Measurements from ENCODE around the gene COA6.
"Not testable (repeated sequence)": the region's sequence is repeated elsewhere in the genome, so short reads cannot be mapped to it uniquely, and the experiment has no call there.

COA6 gene

GRCh38 chr1:234381699-234382555 is 8.7 kb downstream of the COA6 start:
- ATAC-seq (ENCODE audit: low read depth) (no peak), DNase-seq (ENCODE audit: low spot score in 2 of 2) (no peak)
- Mint-ChIP-seq H3K27ac (peak overlapping the region; percentile 54), H3K27me3 (no peaks in the 10 kb centered on the region), H3K36me3 (peaks cover 28% of the 10 kb centered on the region), H3K4me3 (no peak overlapping the region), H3K4me1 (peaks cover 20% of the 10 kb centered on the region), H3K9me3 (no peaks in the 10 kb centered on the region)

- DNase-seq (ENCODE audit: low spot score in 2 of 2), result no peak
- Mint-ChIP-seq H3K9me3 (no peaks in the 10 kb centered on the region), H3K27me3 (no peaks in the 10 kb centered on the region), H3K36me3 (peaks cover 5% of the 10 kb centered on the region), H3K4me1 (peaks cover 11% of the 10 kb centered on the region), H3K4me3 (peak overlapping the region; percentile 37), H3K27ac (peak overlapping the region; percentile 92)
- ATAC-seq (ENCODE audit: low read depth), result no peak
Observed at GRCh38 chr1:234386122-234386521, 12.9 kb downstream of the COA6 start.

- H3K36me3 Mint-ChIP-seq, result peaks cover 11% of the 10 kb centered on the region
- no peak for ATAC-seq (ENCODE audit: low read depth)
- H3K27ac Mint-ChIP-seq, result no peak overlapping the region
- H3K27me3 Mint-ChIP-seq, result no peaks in the 10 kb centered on the region
- no peak overlapping the region for H3K4me3 Mint-ChIP-seq
- H3K9me3 Mint-ChIP-seq, result no peaks in the 10 kb centered on the region
- peaks cover 11% of the 10 kb centered on the region for H3K4me1 Mint-ChIP-seq
- no peak for DNase-seq (ENCODE audit: low spot score in 2 of 2)
Observed at GRCh38 chr1:234388094-234388493, 14.8 kb downstream of the COA6 start.

- Mint-ChIP-seq H3K4me3 (no peak overlapping the region), H3K27me3 (no peaks in the 10 kb centered on the region), H3K27ac (no peak overlapping the region), H3K36me3 (peaks cover 21% of the 10 kb centered on the region), H3K4me1 (peaks cover 4% of the 10 kb centered on the region), H3K9me3 (no peaks in the 10 kb centered on the region)
- ATAC-seq (ENCODE audit: low read depth) (no peak), DNase-seq (ENCODE audit: low spot score in 2 of 2) (no peak)
Observed at GRCh38 chr1:234393190-234393589, 19.9 kb downstream of the COA6 start.

GRCh38 chr1:234395297-234395696 is 22.0 kb downstream of the COA6 start:
- ATAC-seq (ENCODE audit: low read depth) (no peak), DNase-seq (ENCODE audit: low spot score in 2 of 2) (no peak)
- Mint-ChIP-seq H3K27ac (peak overlapping the region; percentile 5), H3K27me3 (no peaks in the 10 kb centered on the region), H3K4me1 (peaks cover 15% of the 10 kb centered on the region), H3K36me3 (peaks cover 21% of the 10 kb centered on the region), H3K9me3 (no peaks in the 10 kb centered on the region), H3K4me3 (no peak overlapping the region)

GRCh38 chr1:234396092-234396491 is 22.8 kb downstream of the COA6 start:
- no peak overlapping the region for H3K4me3 Mint-ChIP-seq
- H3K4me1 Mint-ChIP-seq, result peaks cover 21% of the 10 kb centered on the region
- H3K36me3 Mint-ChIP-seq, result peaks cover 21% of the 10 kb centered on the region
- H3K27me3 Mint-ChIP-seq, result no peaks in the 10 kb centered on the region
- ATAC-seq (ENCODE audit: low read depth) (no peak), DNase-seq (ENCODE audit: low spot score in 2 of 2) (no peak)
- no peak overlapping the region for H3K27ac Mint-ChIP-seq
- no peaks in the 10 kb centered on the region for H3K9me3 Mint-ChIP-seq

- DNase-seq (ENCODE audit: low spot score in 2 of 2) (no peak), ATAC-seq (ENCODE audit: low read depth) (no peak)
- Mint-ChIP-seq H3K4me1 (peaks cover 25% of the 10 kb centered on the region), H3K27me3 (no peaks in the 10 kb centered on the region), H3K27ac (peak overlapping the region; percentile 81), H3K9me3 (no peaks in the 10 kb centered on the region), H3K36me3 (peaks cover 19% of the 10 kb centered on the region), H3K4me3 (peak overlapping the region; percentile 7)
Observed at GRCh38 chr1:234396871-234397270, 23.6 kb downstream of the COA6 start.

- H3K9me3 Mint-ChIP-seq, result no peaks in the 10 kb centered on the region
- no peak overlapping the region for H3K4me3 Mint-ChIP-seq
- no peak overlapping the region for H3K27ac Mint-ChIP-seq
- no peaks in the 10 kb centered on the region for H3K27me3 Mint-ChIP-seq
- H3K36me3 Mint-ChIP-seq, result peaks cover 16% of the 10 kb centered on the region
- peaks cover 26% of the 10 kb centered on the region for H3K4me1 Mint-ChIP-seq
- DNase-seq (ENCODE audit: low spot score in 2 of 2) (no peak), ATAC-seq (ENCODE audit: low read depth) (no peak)
Observed at GRCh38 chr1:234397732-234398131, 24.5 kb downstream of the COA6 start.

GRCh38 chr1:234398849-234399381 is 25.7 kb downstream of the COA6 start:
- peak; percentile 55 for ATAC-seq (ENCODE audit: low read depth)
- Mint-ChIP-seq H3K36me3 (peaks cover 19% of the 10 kb centered on the region), H3K4me1 (peaks cover 26% of the 10 kb centered on the region)

GRCh38 chr1:234399515-234399914 is 26.3 kb downstream of the COA6 start:
- Mint-ChIP-seq H3K4me1 (peaks cover 26% of the 10 kb centered on the region), H3K4me3 (peak overlapping the region; percentile 89), H3K27ac (peak overlapping the region; percentile 79), H3K36me3 (peaks cover 15% of the 10 kb centered on the region)
- not testable (repeated sequence) for H3K27me3 Mint-ChIP-seq; ATAC-seq (ENCODE audit: low read depth); DNase-seq (ENCODE audit: low spot score in 2 of 2); H3K9me3 Mint-ChIP-seq

More at GRCh38 chr1:234398849-234399381, 25.7 kb downstream of the COA6 start:
- Mint-ChIP-seq H3K9me3 (no peaks in the 10 kb centered on the region), H3K4me3 (peak overlapping the region; percentile 89), H3K27me3 (no peaks in the 10 kb centered on the region), H3K27ac (peak overlapping the region; percentile 79)
- DNase-seq (ENCODE audit: low spot score in 2 of 2), result no peak

- DNase-seq (ENCODE audit: low spot score in 2 of 2), result no peak
- Mint-ChIP-seq H3K9me3 (no peaks in the 10 kb centered on the region), H3K27me3 (no peaks in the 10 kb centered on the region), H3K27ac (peak overlapping the region; percentile 79), H3K4me1 (peaks cover 26% of the 10 kb centered on the region), H3K4me3 (peak overlapping the region; percentile 65), H3K36me3 (peaks cover 10% of the 10 kb centered on the region)
- peak; percentile 65 for ATAC-seq (ENCODE audit: low read depth)
Observed at GRCh38 chr1:234400773-234401172, 27.5 kb downstream of the COA6 start.

- H3K27ac Mint-ChIP-seq, result peak overlapping the region; percentile 79
- no peaks in the 10 kb centered on the region for H3K27me3 Mint-ChIP-seq
- ATAC-seq (ENCODE audit: low read depth) (no peak), DNase-seq (ENCODE audit: low spot score in 2 of 2) (no peak)
- no peaks in the 10 kb centered on the region for H3K9me3 Mint-ChIP-seq
- peaks cover 26% of the 10 kb centered on the region for H3K4me1 Mint-ChIP-seq
- H3K4me3 Mint-ChIP-seq, result peak overlapping the region; percentile 4
- H3K36me3 Mint-ChIP-seq, result peaks cover 13% of the 10 kb centered on the region
Observed at GRCh38 chr1:234401658-234402057, 28.4 kb downstream of the COA6 start.

GRCh38 chr1:234402939-234403338 is 29.7 kb downstream of the COA6 start:
- Mint-ChIP-seq H3K4me3 (no peak overlapping the region), H3K27me3 (no peaks in the 10 kb centered on the region), H3K9me3 (no peaks in the 10 kb centered on the region), H3K4me1 (peaks cover 22% of the 10 kb centered on the region), H3K27ac (peak overlapping the region; percentile 58), H3K36me3 (peaks cover 9% of the 10 kb centered on the region)
- ATAC-seq (ENCODE audit: low read depth) (no peak), DNase-seq (ENCODE audit: low spot score in 2 of 2) (no peak)

GRCh38 chr1:234405676-234406075 is 32.4 kb downstream of the COA6 start:
- Mint-ChIP-seq H3K27ac (no peak overlapping the region), H3K36me3 (peaks cover 15% of the 10 kb centered on the region), H3K4me3 (no peak overlapping the region), H3K4me1 (peaks cover 10% of the 10 kb centered on the region), H3K9me3 (no peaks in the 10 kb centered on the region), H3K27me3 (no peaks in the 10 kb centered on the region)
- DNase-seq (ENCODE audit: low spot score in 2 of 2), result no peak
- ATAC-seq (ENCODE audit: low read depth), result no peak
